HG03060 (cell line): ENCODE results near the gene DEFB115.
"Not testable (repeated sequence)": the region's sequence is repeated elsewhere in the genome, so short reads cannot be mapped to it uniquely, and the experiment has no call there.

ENCODE experiments used
- ATAC-seq: cut with Tn5 transposase; IDR thresholded peaks from one replicate; pipeline ENCODE4 v1.9.1; 2021; ENCODE audit warnings: low read depth, moderate number of reproducible peaks; ENCODE audit not compliant: unreplicated experiment

Gene DEFB115

GRCh38 chr20:31257364-31257763 is at the start of gene DEFB115:
Gene DEFB115, plus strand, starts transcription at chr20:31257664. Its CDS starts 0 bp downstream, at chr20:31257664.
- no peak for ATAC-seq

- no peak for ATAC-seq
These were observed 20.5 kb upstream of the DEFB115 start for GRCh38 chr20:31236953-31237352.

GRCh38 chr20:31237763-31238162 is 19.7 kb upstream of the DEFB115 start:
- no peak for ATAC-seq

- ATAC-seq: no peak
These were observed 18.3 kb upstream of the DEFB115 start for GRCh38 chr20:31239139-31239538.

GRCh38 chr20:31256959-31257358 is 505 bp upstream of the DEFB115 start:
- no peak for ATAC-seq

GRCh38 chr20:31260326-31260932 is 3.0 kb downstream of the DEFB115 start:
- no peak for ATAC-seq

GRCh38 chr20:31274441-31274840 is 17.0 kb downstream of the DEFB115 start:
- ATAC-seq: no peak

GRCh38 chr20:31278178-31278577 is 20.7 kb downstream of the DEFB115 start:
- no peak for ATAC-seq

- not testable (repeated sequence) for ATAC-seq
These were observed 27.5 kb downstream of the DEFB115 start for GRCh38 chr20:31284964-31285363.

GRCh38 chr20:31308535-31309162 is 51.2 kb downstream of the DEFB115 start, which contains the start of gene DEFB116:
Gene DEFB116, minus strand, starts transcription at chr20:31308585. Its CDS starts 0 bp downstream, at chr20:31308585.
- ATAC-seq: no peak
